HG03064 (cell line): ENCODE results near the gene SFMBT2.

Experiments used
- ATAC-seq: cut with Tn5 transposase; IDR thresholded peaks from one replicate; pipeline ENCODE4 v1.9.1; 2021; ENCODE audit warnings: low read depth; ENCODE audit not compliant: unreplicated experiment

The SFMBT2 gene

GRCh38 chr10:7117806-7118674 is 292.8 kb downstream of the SFMBT2 start:
- no peak for ATAC-seq

GRCh38 chr10:7117177-7117799 is 293.5 kb downstream of the SFMBT2 start:
- ATAC-seq = no peak

- ATAC-seq = no peak
Measured at GRCh38 chr10:7111561-7111960, 299.3 kb downstream of the SFMBT2 start.

GRCh38 chr10:7111089-7111488 is 299.7 kb downstream of the SFMBT2 start:
- ATAC-seq = no peak
